Immature natural killer cell (primary cell): ENCODE results near the gene STAB2. TPM values are rescaled to one million over a fixed set of nuclear protein-coding genes. Genes with fewer than 3 reads are reported as not detected.
A peak's percentile ranks its signal among the peaks of the same experiment; 100 is the strongest.

Experiments
- DNase-seq, 3 donors: peaks; one replicate each; pipeline ENCODE4 v3.0.0; 2022; ENCODE audit warnings: mixed read lengths in 1 of 3
- H3K27ac Mint-ChIP-seq, 6 donors: one replicate each; pipeline ENCODE4 v1.8.0; 2020; ENCODE audit warnings: mixed read lengths in 6 of 6, mild to moderate bottlenecking in 5 of 6, inconsistent platforms in 4 of 6, moderate library complexity in 3 of 6
- H3K27me3 Mint-ChIP-seq, 3 donors: one replicate each; pipeline ENCODE4 v1.8.0; 2020 to 2021; ENCODE audit warnings: low read depth in 3 of 3, mild to moderate bottlenecking in 3 of 3, mixed read lengths in 3 of 3, moderate library complexity in 3 of 3, inconsistent platforms in 1 of 3
- H3K36me3 Mint-ChIP-seq, 3 donors: one replicate each; pipeline ENCODE4 v1.8.0; 2020; ENCODE audit warnings: mixed read lengths in 3 of 3, inconsistent platforms in 2 of 3, mild to moderate bottlenecking in 2 of 3
- H3K4me1 Mint-ChIP-seq, 2 donors: one replicate each; pipeline ENCODE4 v1.8.0; 2020; ENCODE audit warnings: inconsistent platforms in 2 of 2, mild to moderate bottlenecking in 2 of 2, mixed read lengths in 2 of 2, moderate library complexity in 1 of 2
- H3K4me3 Mint-ChIP-seq, 5 donors: one replicate each; pipeline ENCODE4 v1.8.0; 2020; ENCODE audit warnings: mild to moderate bottlenecking in 5 of 5, mixed read lengths in 5 of 5, inconsistent platforms in 3 of 5, moderate library complexity in 3 of 5
- H3K9me3 Mint-ChIP-seq, 6 donors: one replicate each; pipeline ENCODE4 v1.8.0; 2020; ENCODE audit warnings: mild to moderate bottlenecking in 6 of 6, mixed read lengths in 6 of 6, inconsistent platforms in 4 of 6, moderate library complexity in 3 of 6
- polyA plus RNA-seq, 3 donors: library from polyadenylated mRNA; unstranded; fragments of 300-500 nt; fragmentation: Illumina TruSeq; gene quantifications; one replicate each; pipeline ENCODE4 v1.2.3, GENCODE V29; 2021

The STAB2 gene
- polyA plus RNA-seq, 3 donors from 2014 or later, result not detected

GRCh38 chr12:103734863-103735262 lies 147.8 kb downstream of the STAB2 start:
- no peaks in the 10 kb centered on the region for H3K36me3 Mint-ChIP-seq
- peaks cover 2 to 4% (median 3%) of the 10 kb centered on the region in 3 donors for H3K27me3 Mint-ChIP-seq
- H3K9me3 Mint-ChIP-seq, result no peaks in the 10 kb centered on the region
- DNase-seq, result no peak
- no peak overlapping the region for H3K4me3 Mint-ChIP-seq
- H3K4me1 Mint-ChIP-seq, result no peaks in the 10 kb centered on the region
- H3K27ac Mint-ChIP-seq, result no peak overlapping the region

- Mint-ChIP-seq H3K27ac (no peak overlapping the region), H3K9me3 (no peaks in the 10 kb centered on the region), H3K36me3 (no peaks in the 10 kb centered on the region), H3K4me1 (no peaks in the 10 kb centered on the region), H3K4me3 (no peak overlapping the region), H3K27me3 (peaks cover 2 to 4% (median 3%) of the 10 kb centered on the region in 3 donors)
- DNase-seq, result no peak
These were observed 148.2 kb downstream of the STAB2 start for GRCh38 chr12:103735291-103735690.

GRCh38 chr12:103736572-103736971 lies 149.5 kb downstream of the STAB2 start:
- Mint-ChIP-seq H3K27ac (no peak overlapping the region), H3K27me3 (peaks cover 2 to 7% (median 3%) of the 10 kb centered on the region in 3 donors), H3K4me1 (no peaks in the 10 kb centered on the region), H3K9me3 (no peaks in the 10 kb centered on the region), H3K4me3 (no peak overlapping the region), H3K36me3 (no peaks in the 10 kb centered on the region)
- DNase-seq, result no peak

- H3K36me3 Mint-ChIP-seq, result no peaks in the 10 kb centered on the region
- H3K4me1 Mint-ChIP-seq, result no peaks in the 10 kb centered on the region
- no peaks in the 10 kb centered on the region for H3K9me3 Mint-ChIP-seq
- no peak overlapping the region for H3K27ac Mint-ChIP-seq
- H3K4me3 Mint-ChIP-seq, result no peak overlapping the region
- H3K27me3 Mint-ChIP-seq, result peaks cover 2 to 7% (median 3%) of the 10 kb centered on the region in 3 donors
- no peak for DNase-seq
These were observed 150.8 kb downstream of the STAB2 start for GRCh38 chr12:103737881-103738280.

GRCh38 chr12:103742349-103742932 lies 155.4 kb downstream of the STAB2 start:
- H3K9me3 Mint-ChIP-seq, result no peaks in the 10 kb centered on the region
- H3K27me3 Mint-ChIP-seq, result peaks cover 2 to 7% (median 3%) of the 10 kb centered on the region in 3 donors
- no peak overlapping the region for H3K27ac Mint-ChIP-seq
- H3K4me3 Mint-ChIP-seq, result no peak overlapping the region
- no peak for DNase-seq
- no peaks in the 10 kb centered on the region for H3K4me1 Mint-ChIP-seq
- no peaks in the 10 kb centered on the region for H3K36me3 Mint-ChIP-seq

GRCh38 chr12:103743788-103744187 lies 156.7 kb downstream of the STAB2 start:
- H3K27me3 Mint-ChIP-seq, result peaks cover 0 to 7% (median 1%) of the 10 kb centered on the region in 3 donors
- H3K27ac Mint-ChIP-seq, result no peak overlapping the region
- H3K4me1 Mint-ChIP-seq, result no peaks in the 10 kb centered on the region
- no peak overlapping the region for H3K4me3 Mint-ChIP-seq
- H3K36me3 Mint-ChIP-seq, result no peaks in the 10 kb centered on the region
- no peaks in the 10 kb centered on the region for H3K9me3 Mint-ChIP-seq
- no peak for DNase-seq

GRCh38 chr12:103745962-103746361 lies 158.9 kb downstream of the STAB2 start:
- DNase-seq, result no peak
- no peaks in the 10 kb centered on the region for H3K9me3 Mint-ChIP-seq
- no peaks in the 10 kb centered on the region for H3K36me3 Mint-ChIP-seq
- peak overlapping the region in 1 of 6 donors; percentile 64 for H3K27ac Mint-ChIP-seq
- no peak overlapping the region for H3K4me3 Mint-ChIP-seq
- H3K27me3 Mint-ChIP-seq, result peaks cover 0 to 11% (median 1%) of the 10 kb centered on the region in 3 donors
- H3K4me1 Mint-ChIP-seq, result no peaks in the 10 kb centered on the region

GRCh38 chr12:103748002-103748401 lies 160.9 kb downstream of the STAB2 start:
- Mint-ChIP-seq H3K4me1 (no peaks in the 10 kb centered on the region), H3K9me3 (no peaks in the 10 kb centered on the region), H3K4me3 (no peak overlapping the region), H3K27ac (no peak overlapping the region), H3K36me3 (no peaks in the 10 kb centered on the region), H3K27me3 (peaks cover 0 to 10% (median 3%) of the 10 kb centered on the region in 3 donors)
- DNase-seq, result no peak

- DNase-seq, result no peak
- peaks cover 0 to 2% (median 0%) of the 10 kb centered on the region in 6 donors for H3K9me3 Mint-ChIP-seq
- no peaks in the 10 kb centered on the region for H3K36me3 Mint-ChIP-seq
- H3K27me3 Mint-ChIP-seq, result peaks cover 0 to 7% (median 1%) of the 10 kb centered on the region in 3 donors
- H3K4me3 Mint-ChIP-seq, result no peak overlapping the region
- no peak overlapping the region for H3K27ac Mint-ChIP-seq
- H3K4me1 Mint-ChIP-seq, result no peaks in the 10 kb centered on the region
These were observed 161.8 kb downstream of the STAB2 start for GRCh38 chr12:103748875-103749274.

GRCh38 chr12:103751171-103751570 lies 164.1 kb downstream of the STAB2 start:
- H3K36me3 Mint-ChIP-seq, result no peaks in the 10 kb centered on the region
- H3K9me3 Mint-ChIP-seq, result peaks cover 0 to 2% (median 0%) of the 10 kb centered on the region in 6 donors
- no peak overlapping the region for H3K27ac Mint-ChIP-seq
- no peak for DNase-seq
- H3K4me3 Mint-ChIP-seq, result no peak overlapping the region
- no peaks in the 10 kb centered on the region for H3K4me1 Mint-ChIP-seq
- H3K27me3 Mint-ChIP-seq, result peaks cover 0 to 7% (median 1%) of the 10 kb centered on the region in 3 donors

- DNase-seq, result no peak
- peaks cover 0 to 7% (median 1%) of the 10 kb centered on the region in 3 donors for H3K27me3 Mint-ChIP-seq
These were observed 164.5 kb downstream of the STAB2 start for GRCh38 chr12:103751600-103751999.

GRCh38 chr12:103755425-103755824 lies 168.4 kb downstream of the STAB2 start:
- Mint-ChIP-seq H3K27me3 (peaks cover 0 to 8% (median 1%) of the 10 kb centered on the region in 3 donors), H3K4me1 (no peaks in the 10 kb centered on the region), H3K4me3 (no peak overlapping the region), H3K9me3 (peaks cover 0 to 2% (median 0%) of the 10 kb centered on the region in 6 donors), H3K36me3 (no peaks in the 10 kb centered on the region), H3K27ac (no peak overlapping the region)
- no peak for DNase-seq

More at GRCh38 chr12:103751600-103751999, 164.5 kb downstream of the STAB2 start:
- Mint-ChIP-seq H3K36me3 (no peaks in the 10 kb centered on the region), H3K27ac (no peak overlapping the region), H3K4me1 (no peaks in the 10 kb centered on the region), H3K4me3 (no peak overlapping the region), H3K9me3 (peaks cover 0 to 2% (median 0%) of the 10 kb centered on the region in 6 donors)

- Mint-ChIP-seq H3K9me3 (peaks cover 0 to 2% (median 0%) of the 10 kb centered on the region in 6 donors), H3K27ac (no peak overlapping the region), H3K36me3 (no peaks in the 10 kb centered on the region), H3K27me3 (peaks cover 0 to 6% (median 0%) of the 10 kb centered on the region in 3 donors), H3K4me3 (no peak overlapping the region), H3K4me1 (no peaks in the 10 kb centered on the region)
- DNase-seq, result no peak
These were observed 169.4 kb downstream of the STAB2 start for GRCh38 chr12:103756443-103756842.

- no peaks in the 10 kb centered on the region for H3K36me3 Mint-ChIP-seq
- H3K27me3 Mint-ChIP-seq, result peaks cover 0 to 6% (median 0%) of the 10 kb centered on the region in 3 donors
- no peak for DNase-seq
- no peaks in the 10 kb centered on the region for H3K4me1 Mint-ChIP-seq
- no peak overlapping the region for H3K4me3 Mint-ChIP-seq
- H3K27ac Mint-ChIP-seq, result no peak overlapping the region
- H3K9me3 Mint-ChIP-seq, result peaks cover 0 to 2% (median 0%) of the 10 kb centered on the region in 6 donors
These were observed 170.2 kb downstream of the STAB2 start for GRCh38 chr12:103757248-103757647.
